IMR-90 (cell line): Measurements from ENCODE around the gene MOSPD3.

Experiments
- CTCF ChIP-seq: conservative IDR thresholded peaks from 2 replicates; pipeline ENCODE4 v1.5.1; 2012; ENCODE audit warnings: mild to moderate bottlenecking, low read depth, low read length, improper control_type of control experiment
- FOS ChIP-seq: fragments of 150-350 bp; IDR thresholded peaks from 2 replicates; pipeline ENCODE4 v1.6.1; 2016; ENCODE audit warnings: low read depth, low read length
- MAZ ChIP-seq: IDR thresholded peaks from 2 replicates; pipeline ENCODE4 v1.6.1; 2012; ENCODE audit warnings: low read depth, mild to moderate bottlenecking, low read length, improper control_type of control experiment, moderate library complexity, borderline replicate concordance
- MXI1 ChIP-seq: IDR thresholded peaks from 2 replicates; pipeline ENCODE4 v1.6.1; 2012; ENCODE audit warnings: low read depth, mild to moderate bottlenecking, low read length, moderate library complexity, borderline replicate concordance
- POLR2A ChIP-seq: IDR thresholded peaks from 2 replicates; pipeline ENCODE4 v1.6.1; 2012; ENCODE audit warnings: mild to moderate bottlenecking, low read depth, low read length
- RAD21 ChIP-seq: IDR thresholded peaks from 2 replicates; pipeline ENCODE4 v1.6.1; 2012; ENCODE audit warnings: low read length, improper control_type of control experiment
- SMC3 ChIP-seq: fragments of 150-350 bp; IDR thresholded peaks from 2 replicates; pipeline ENCODE4 v1.6.1; 2016; ENCODE audit warnings: low read depth, mild to moderate bottlenecking, antibody characterized with exemption, low read length, moderate library complexity

GRCh38 chr7:100571829-100572116 lies 40.6 kb upstream of the MOSPD3 start:
- no peak for TF ChIP-seq POLR2A
- no peak for TF ChIP-seq CTCF
- TF ChIP-seq SMC3 = no peak
- TF ChIP-seq RAD21 = no peak
- no peak for TF ChIP-seq MXI1
- TF ChIP-seq MAZ = no peak
- TF ChIP-seq FOS = no peak
